SK-N-SH (cell line): Measurements from ENCODE around the gene SLC25A53. TPM values are rescaled to one million over a fixed set of nuclear protein-coding genes. Genes with fewer than 3 reads are reported as not detected.

Experiments
- CTCF ChIA-PET: fragments of 300-600, 350-600 bp; formaldehyde crosslinking; extraction: SDS; loops from one replicate; lab custom pipeline; 2021; lab: Yijun Ruan, JAX
- POLR2A ChIA-PET: fragments of 350-600 bp; sonication (Branson Sonifier 250); formaldehyde crosslinking; extraction: SDS; loops from one replicate; lab custom pipeline; 2020; ENCODE audit warnings: antibody characterized with exemption, inconsistent platforms; lab: Yijun Ruan, JAX
- DNase-seq: peaks from one replicate; pipeline ENCODE4 v3.0.0; 2012
- H2AFZ ChIP-seq: fragments of 200-600 bp; sonication (generic); 2 replicates; pipeline ENCODE4 v1.8.1; 2016; ENCODE audit warnings: antibody characterized with exemption, mild to moderate bottlenecking, low read depth
- H3F3A ChIP-seq: fragments of 200-600 bp; sonication (generic); replicated peaks from 2 replicates; pipeline ENCODE3; 2016; ENCODE audit warnings: antibody characterized with exemption, mild to moderate bottlenecking; ENCODE audit not compliant: insufficient read depth
- H3K27ac ChIP-seq, 2 experiments: fragments of 200-500 bp in 1 of 2; fragments of 200-600 bp in 1 of 2; sonication (Bioruptor generic) in 1 of 2; sonication (generic), shearing (Covaris generic) in 1 of 2; 2 replicates each; pipeline versions ENCODE4 v1.5.1 to v1.6.1; 2014 to 2016; ENCODE audit warnings: low read depth in 2 of 2, inconsistent platforms in 1 of 2, low read length in 1 of 2, mild to moderate bottlenecking in 1 of 2, mixed read lengths in 1 of 2
- H3K27me3 ChIP-seq: fragments of 200-600 bp; sonication (generic), shearing (Covaris generic); 2 replicates; pipeline ENCODE4 v1.6.1; 2016; ENCODE audit warnings: mixed run types; ENCODE audit not compliant: insufficient read depth
- H3K36me3 ChIP-seq, 2 experiments: fragments of 200-500 bp in 1 of 2; fragments of 200-600 bp in 1 of 2; sonication (Bioruptor generic) in 1 of 2; sonication (generic) in 1 of 2; replicated peaks in 1 of 2; 2 replicates each; pipeline versions ENCODE3 to v1.5.1; 2014 to 2016; ENCODE audit warnings: low read length in 1 of 2, mild to moderate bottlenecking in 1 of 2; ENCODE audit not compliant: insufficient read depth in 2 of 2, control insufficient read depth in 1 of 2
- H3K4me1 ChIP-seq, 2 experiments: fragments of 200-500 bp in 1 of 2; fragments of 200-600 bp in 1 of 2; sonication (Bioruptor generic) in 1 of 2; sonication (generic), shearing (Covaris generic) in 1 of 2; 2 replicates each; pipeline versions ENCODE4 v1.5.1 to v1.6.1; 2014 to 2016; ENCODE audit warnings: low read depth in 1 of 2, low read length in 1 of 2, mixed run types in 1 of 2; ENCODE audit not compliant: insufficient read depth in 2 of 2, control insufficient read depth in 1 of 2
- H3K4me2 ChIP-seq: fragments of 200-600 bp; sonication (generic), shearing (Covaris generic); 2 replicates; pipeline ENCODE4 v1.6.1; 2017; ENCODE audit warnings: mixed run types
- H3K4me3 ChIP-seq, 2 experiments: fragments of 200-500 bp in 1 of 2; fragments of 200-600 bp in 1 of 2; sonication (Bioruptor generic) in 1 of 2; sonication (generic), shearing (Covaris generic) in 1 of 2; 2 replicates each; pipeline versions ENCODE4 v1.5.1 to v1.8.1; 2014 to 2016; ENCODE audit warnings: low read depth in 2 of 2, inconsistent platforms in 1 of 2, low read length in 1 of 2, mild to moderate bottlenecking in 1 of 2, mixed read lengths in 1 of 2, moderate library complexity in 1 of 2
- H3K79me2 ChIP-seq: fragments of 200-600 bp; sonication (generic); 2 replicates; pipeline ENCODE4 v1.8.1; 2017; ENCODE audit warnings: mild to moderate bottlenecking; ENCODE audit not compliant: insufficient read depth
- H3K9ac ChIP-seq: fragments of 200-600 bp; sonication (generic); 2 replicates; pipeline ENCODE4 v1.6.1; 2017; ENCODE audit warnings: mixed run types
- H3K9me2 ChIP-seq: fragments of 200-600 bp; sonication (generic); 2 replicates; pipeline ENCODE4 v1.6.1; 2017; ENCODE audit warnings: mixed run types
- H3K9me3 ChIP-seq: fragments of 200-600 bp; sonication (generic); 2 replicates; pipeline ENCODE4 v1.6.1; 2017; ENCODE audit warnings: mixed run types, mild to moderate bottlenecking, moderate library complexity
- H4K20me1 ChIP-seq: fragments of 200-600 bp; sonication (generic); 2 replicates; pipeline ENCODE4 v1.6.1; 2017; ENCODE audit warnings: mild to moderate bottlenecking, mixed run types; ENCODE audit not compliant: insufficient read depth
- CHD2 ChIP-seq: fragments of 150-350 bp; IDR thresholded peaks from 2 replicates; pipeline ENCODE4 v1.6.1; 2018; ENCODE audit warnings: low read length; ENCODE audit not compliant: partially characterized antibody
- CTCF ChIP-seq: fragments of 200-600 bp; sonication (generic); IDR thresholded peaks from 2 replicates; pipeline ENCODE4 v1.6.1; 2017; ENCODE audit warnings: antibody characterized with exemption, mild to moderate bottlenecking, moderate library complexity
- ELF1 ChIP-seq: IDR thresholded peaks from 2 replicates; pipeline ENCODE4 v1.4.0; 2012
- FOSL2 ChIP-seq: IDR thresholded peaks from 2 replicates; pipeline ENCODE4 v1.4.0; 2012; ENCODE audit warnings: low read depth, mild to moderate bottlenecking, moderate library complexity, borderline replicate concordance
- FOXJ3 ChIP-seq: sonication (generic); formaldehyde crosslinking; IDR thresholded peaks from 2 replicates; pipeline ENCODE4 v1.5.1; 2020; ENCODE audit warnings: mild to moderate bottlenecking, missing genetic modification reagents
- FOXM1 ChIP-seq: IDR thresholded peaks from 2 replicates; pipeline ENCODE4 v1.4.0; 2012; ENCODE audit warnings: low read depth, mild to moderate bottlenecking
- GABPA ChIP-seq: IDR thresholded peaks from 2 replicates; pipeline ENCODE4 v1.4.0; 2012; ENCODE audit warnings: low read depth, mild to moderate bottlenecking
- MAX ChIP-seq: IDR thresholded peaks from 2 replicates; pipeline ENCODE4 v1.4.0; 2012; ENCODE audit warnings: low read depth
- MXI1 ChIP-seq: IDR thresholded peaks from 2 replicates; pipeline ENCODE4 v1.6.1; 2012; ENCODE audit warnings: mild to moderate bottlenecking, low read depth, low read length, improper control_type of control experiment
- PBX3 ChIP-seq: IDR thresholded peaks from 2 replicates; pipeline ENCODE4; 2012
- SMC3 ChIP-seq: IDR thresholded peaks from 2 replicates; pipeline ENCODE4 v1.6.1; 2012; ENCODE audit warnings: low read depth, low read length, improper control_type of control experiment
- TAF1 ChIP-seq: IDR thresholded peaks from 2 replicates; pipeline ENCODE4 v1.6.1; 2012; ENCODE audit warnings: low read depth, mild to moderate bottlenecking, low read length, moderate library complexity, borderline replicate concordance
- TCF12 ChIP-seq: IDR thresholded peaks from 2 replicates; pipeline ENCODE4 v1.4.0; 2012
- TEAD4 ChIP-seq: IDR thresholded peaks from 2 replicates; pipeline ENCODE4 v1.4.0; 2012; ENCODE audit warnings: mild to moderate bottlenecking, borderline replicate concordance; ENCODE audit not compliant: insufficient read depth
- USF1 ChIP-seq: IDR thresholded peaks from 2 replicates; pipeline ENCODE4 v1.4.0; 2012; ENCODE audit warnings: low read depth, borderline replicate concordance
- USF2 ChIP-seq: fragments of 150-350 bp; IDR thresholded peaks from 2 replicates; pipeline ENCODE4 v1.6.1; 2017; ENCODE audit warnings: antibody characterized with exemption, low read length, low read depth, borderline replicate concordance
- ZBTB33 ChIP-seq: IDR thresholded peaks from 2 replicates; pipeline ENCODE4 v1.4.0; 2012; ENCODE audit warnings: low read depth, borderline replicate concordance
- WGBS: methylation state at CpG from one replicate; pipeline ENCODE4 v1.1.6; 2017; ENCODE audit warnings: low lambda C conversion rate; 5-methylcytosine and 5-hydroxymethylcytosine counted together
- polyA plus RNA-seq, 3 experiments: library from polyadenylated mRNA; depleted of rRNA; stranded (reverse); fragments of >200 nt; gene quantifications; 2 replicates each; pipeline ENCODE4 v1.2.3, GENCODE V29; 2012

Gene SLC25A53
- polyA plus RNA-seq, 1 of the 3 experiments (the other 2 are of a cell fraction): 5.9 TPM

GRCh38 chrX:104118765-104119164 lies 38.0 kb downstream of the SLC25A53 start:
- H3K27ac ChIP-seq: no peak overlapping the region
- H3K4me2 ChIP-seq: no peak overlapping the region
- H4K20me1 ChIP-seq: no peaks in the 10 kb centered on the region
- no peak for TF ChIP-seq FOSL2
- TF ChIP-seq USF1: no peak
- no peak for TF ChIP-seq GABPA
- no peak for TF ChIP-seq TAF1
- no peak for TF ChIP-seq USF2
- no peak for TF ChIP-seq TEAD4
- no peak for TF ChIP-seq FOXJ3
- no peak for TF ChIP-seq MXI1
- TF ChIP-seq SMC3: no peak
- no peak for TF ChIP-seq ELF1
- no peak for TF ChIP-seq CHD2
- TF ChIP-seq TCF12: no peak
- TF ChIP-seq MAX: no peak
- TF ChIP-seq CTCF: no peak
- no peak for TF ChIP-seq ZBTB33
- no peak for TF ChIP-seq FOXM1
- TF ChIP-seq PBX3: no peak
- TF ChIP-seq, all 33 proteins: peak for 0
- peaks cover 0 to 5% of the 10 kb centered on the region in 2 experiments for H3K36me3 ChIP-seq
- no peaks in the 10 kb centered on the region for H3K79me2 ChIP-seq
- H3K4me1 ChIP-seq: peaks cover 0 to 4% of the 10 kb centered on the region in 2 experiments; a peak in 1 of 4 replicates
- no peaks in the 10 kb centered on the region for H3F3A ChIP-seq
- WGBS: 47% methylated on average over 1 of the region's 1 CpG
- H3K27me3 ChIP-seq: peaks cover 4% of the 10 kb centered on the region; the same call in 1 of the 2 replicates
- H2AFZ ChIP-seq: no peak overlapping the region
- ChIA-PET POLR2A (no interaction called here), CTCF (interaction anchor here (2.1 kb wide), 1 partner anchor 17 kb away, joined by 9 read pairs; no protein-coding TSS in a partner anchor)
- no peak for DNase-seq
- no peak overlapping the region for H3K4me3 ChIP-seq
- no peaks in the 10 kb centered on the region for H3K9me3 ChIP-seq
- no peak overlapping the region for H3K9ac ChIP-seq
- no peaks in the 10 kb centered on the region for H3K9me2 ChIP-seq
